OCI-LY3 (cell line): Measurements from ENCODE around the gene B4GALT7.
"Not testable (repeated sequence)": the region's sequence is repeated elsewhere in the genome, so short reads cannot be mapped to it uniquely, and the experiment has no call there.

Experiments
- CTCF ChIP-seq: fragments of 200-600, 300-600 bp; sonication (generic); IDR thresholded peaks from 2 replicates; pipeline ENCODE4 v1.5.1; 2014; ENCODE audit warnings: antibody characterized with exemption, low read length, low read depth
- EZH2phosphoT487 ChIP-seq: fragments of 200-600 bp; shearing (Covaris generic); IDR thresholded peaks from 2 replicates; pipeline ENCODE4 v1.6.1; 2018; ENCODE audit warnings: antibody characterized with exemption, mixed run types, low read depth

- TF ChIP-seq CTCF, EZH2phosphoT487: not testable (repeated sequence)
These were observed 57.9 kb downstream of the B4GALT7 start for GRCh38 chr5:177657846-177658245.
